BE2C (cell line): ENCODE results near the gene SMIM35.

ENCODE experiments used
- DNase-seq: peaks from one replicate; pipeline ENCODE4 v3.0.0-alpha.2; 2020
- H3K27me3 ChIP-seq: fragments of 250-450 bp; sonication (Bioruptor Pico); 2 replicates; pipeline ENCODE4 v1.5.1; 2020; ENCODE audit warnings: mild to moderate bottlenecking
- H3K36me3 ChIP-seq: fragments of 250-450 bp; sonication (Bioruptor Pico); 2 replicates; pipeline ENCODE4 v1.5.1; 2020; ENCODE audit warnings: mild to moderate bottlenecking
- H3K4me1 ChIP-seq: fragments of 250-450 bp; sonication (Bioruptor Pico); 2 replicates; pipeline ENCODE4 v1.5.1; 2020
- H3K4me3 ChIP-seq: 2 replicates; pipeline ENCODE4 v1.5.1; 2011; ENCODE audit warnings: low read depth, low read length
- H3K9me3 ChIP-seq: fragments of 250-450 bp; sonication (Bioruptor Pico); 2 replicates; pipeline ENCODE4 v1.5.1; 2020
- TF ChIP-seq, protein P1 (sequence below): IDR thresholded peaks from 2 replicates; pipeline ENCODE4 v1.5.1; 2012; ENCODE audit warnings: mild to moderate bottlenecking, low read depth, low read length

The SMIM35 gene

DNA sequence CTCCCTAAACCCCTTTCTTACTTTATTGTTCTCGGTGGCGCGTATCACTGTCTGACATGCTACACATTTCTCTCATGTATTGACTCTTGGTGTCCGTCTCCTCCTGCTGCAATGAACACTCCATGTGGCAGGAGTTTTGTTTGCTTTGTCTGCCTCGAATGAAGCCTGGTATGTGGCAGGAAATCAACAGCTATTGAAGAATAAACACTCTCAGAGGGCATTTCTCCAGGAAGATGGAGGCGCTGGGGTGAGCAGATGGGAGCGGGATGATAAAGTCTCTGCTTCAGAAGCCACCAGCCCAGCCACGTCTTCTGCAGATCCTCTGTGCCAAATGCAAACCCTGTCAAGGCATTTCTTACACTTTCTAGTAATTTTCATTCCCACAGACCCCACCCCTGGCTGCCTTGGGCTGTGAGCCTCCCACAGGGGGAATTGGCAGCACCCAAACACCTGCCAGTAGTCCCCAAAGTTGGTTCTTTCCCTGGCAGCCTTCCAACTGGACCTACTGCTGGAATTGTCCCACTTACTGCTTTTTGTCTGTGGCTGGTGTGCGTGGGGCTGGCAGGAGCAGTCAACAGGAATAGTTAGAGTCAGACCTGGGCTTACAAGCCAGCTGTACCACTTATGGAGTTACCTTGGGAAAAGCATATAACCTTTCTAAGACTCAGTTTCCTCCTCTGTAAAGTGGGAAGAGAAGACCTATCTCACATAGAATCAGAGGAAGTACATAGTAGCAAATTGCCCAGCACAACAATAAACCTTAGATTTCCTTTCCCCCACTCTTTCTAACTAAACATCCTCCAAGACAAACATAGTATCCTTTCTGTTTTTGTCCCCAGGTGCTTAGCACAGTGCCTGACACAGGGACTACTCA is 113.9 kb downstream of the SMIM35 start:
- TF ChIP-seq, protein P1, sequence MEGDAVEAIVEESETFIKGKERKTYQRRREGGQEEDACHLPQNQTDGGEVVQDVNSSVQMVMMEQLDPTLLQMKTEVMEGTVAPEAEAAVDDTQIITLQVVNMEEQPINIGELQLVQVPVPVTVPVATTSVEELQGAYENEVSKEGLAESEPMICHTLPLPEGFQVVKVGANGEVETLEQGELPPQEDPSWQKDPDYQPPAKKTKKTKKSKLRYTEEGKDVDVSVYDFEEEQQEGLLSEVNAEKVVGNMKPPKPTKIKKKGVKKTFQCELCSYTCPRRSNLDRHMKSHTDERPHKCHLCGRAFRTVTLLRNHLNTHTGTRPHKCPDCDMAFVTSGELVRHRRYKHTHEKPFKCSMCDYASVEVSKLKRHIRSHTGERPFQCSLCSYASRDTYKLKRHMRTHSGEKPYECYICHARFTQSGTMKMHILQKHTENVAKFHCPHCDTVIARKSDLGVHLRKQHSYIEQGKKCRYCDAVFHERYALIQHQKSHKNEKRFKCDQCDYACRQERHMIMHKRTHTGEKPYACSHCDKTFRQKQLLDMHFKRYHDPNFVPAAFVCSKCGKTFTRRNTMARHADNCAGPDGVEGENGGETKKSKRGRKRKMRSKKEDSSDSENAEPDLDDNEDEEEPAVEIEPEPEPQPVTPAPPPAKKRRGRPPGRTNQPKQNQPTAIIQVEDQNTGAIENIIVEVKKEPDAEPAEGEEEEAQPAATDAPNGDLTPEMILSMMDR = no peak
- no peak for DNase-seq
- H3K36me3 ChIP-seq = no peaks in the 10 kb centered on the region
- peaks cover 6% of the 10 kb centered on the region for H3K27me3 ChIP-seq
- no peak overlapping the region for H3K4me3 ChIP-seq
- no peaks in the 10 kb centered on the region for H3K9me3 ChIP-seq
- no peaks in the 10 kb centered on the region for H3K4me1 ChIP-seq

DNA sequence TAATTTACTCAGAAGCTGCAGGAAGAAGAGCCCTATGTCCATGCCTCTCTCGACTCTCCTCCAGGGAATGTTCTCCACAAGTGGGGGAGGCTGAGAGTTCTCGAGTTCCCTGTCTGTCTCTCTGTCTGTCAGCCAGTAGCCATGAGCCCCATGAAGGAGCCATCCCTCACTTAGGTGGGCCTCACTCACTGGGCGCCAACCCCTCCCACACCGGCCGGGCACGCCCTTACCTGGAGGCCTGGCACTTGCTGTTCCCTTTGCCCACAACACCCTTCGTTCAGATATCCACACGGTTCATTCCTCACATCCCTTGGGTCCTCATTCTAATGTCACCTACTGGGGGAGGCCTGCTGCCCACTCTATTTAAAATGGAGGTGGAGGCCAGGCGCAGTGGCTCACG is 114.7 kb downstream of the SMIM35 start:
- TF ChIP-seq, protein P1 = no peak
- no peaks in the 10 kb centered on the region for H3K36me3 ChIP-seq
- H3K9me3 ChIP-seq = no peaks in the 10 kb centered on the region
- no peaks in the 10 kb centered on the region for H3K4me1 ChIP-seq
- no peak for DNase-seq
- no peak overlapping the region for H3K4me3 ChIP-seq
- peaks cover 6% of the 10 kb centered on the region for H3K27me3 ChIP-seq

DNA sequence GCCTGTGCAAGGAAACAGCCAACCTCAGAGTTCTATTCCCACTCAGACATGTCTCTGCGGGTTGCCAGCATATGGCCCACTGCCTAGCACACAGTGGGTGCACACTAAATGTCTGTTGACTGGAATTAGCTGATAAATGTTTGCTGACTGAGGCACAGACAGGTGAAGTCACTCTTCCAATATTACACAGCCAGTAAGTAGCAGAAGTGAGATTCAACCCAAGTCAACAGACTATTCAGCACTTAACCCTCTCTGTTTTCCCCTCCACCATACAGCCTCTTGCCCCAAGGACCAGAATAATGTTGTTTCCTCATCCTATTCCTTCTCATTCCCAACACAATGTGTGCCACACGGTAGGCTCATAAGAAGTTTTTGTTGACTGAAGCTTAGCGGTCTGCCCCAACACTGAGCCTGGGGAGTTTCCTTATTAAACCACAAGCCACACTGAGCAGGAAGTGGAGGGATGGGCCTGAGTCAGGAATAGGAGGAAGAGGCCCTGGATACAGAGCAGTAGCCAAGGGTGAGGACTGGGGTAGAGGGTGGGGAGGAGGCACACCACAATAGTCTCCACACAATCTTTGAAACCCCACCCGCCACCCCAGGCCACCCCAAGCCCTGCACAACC is 116.3 kb downstream of the SMIM35 start:
- DNase-seq = no peak
- no peaks in the 10 kb centered on the region for H3K9me3 ChIP-seq
- peaks cover 6% of the 10 kb centered on the region for H3K27me3 ChIP-seq
- H3K36me3 ChIP-seq = no peaks in the 10 kb centered on the region
- H3K4me1 ChIP-seq = no peaks in the 10 kb centered on the region
- TF ChIP-seq, protein P1 = no peak
- no peak overlapping the region for H3K4me3 ChIP-seq

DNA sequence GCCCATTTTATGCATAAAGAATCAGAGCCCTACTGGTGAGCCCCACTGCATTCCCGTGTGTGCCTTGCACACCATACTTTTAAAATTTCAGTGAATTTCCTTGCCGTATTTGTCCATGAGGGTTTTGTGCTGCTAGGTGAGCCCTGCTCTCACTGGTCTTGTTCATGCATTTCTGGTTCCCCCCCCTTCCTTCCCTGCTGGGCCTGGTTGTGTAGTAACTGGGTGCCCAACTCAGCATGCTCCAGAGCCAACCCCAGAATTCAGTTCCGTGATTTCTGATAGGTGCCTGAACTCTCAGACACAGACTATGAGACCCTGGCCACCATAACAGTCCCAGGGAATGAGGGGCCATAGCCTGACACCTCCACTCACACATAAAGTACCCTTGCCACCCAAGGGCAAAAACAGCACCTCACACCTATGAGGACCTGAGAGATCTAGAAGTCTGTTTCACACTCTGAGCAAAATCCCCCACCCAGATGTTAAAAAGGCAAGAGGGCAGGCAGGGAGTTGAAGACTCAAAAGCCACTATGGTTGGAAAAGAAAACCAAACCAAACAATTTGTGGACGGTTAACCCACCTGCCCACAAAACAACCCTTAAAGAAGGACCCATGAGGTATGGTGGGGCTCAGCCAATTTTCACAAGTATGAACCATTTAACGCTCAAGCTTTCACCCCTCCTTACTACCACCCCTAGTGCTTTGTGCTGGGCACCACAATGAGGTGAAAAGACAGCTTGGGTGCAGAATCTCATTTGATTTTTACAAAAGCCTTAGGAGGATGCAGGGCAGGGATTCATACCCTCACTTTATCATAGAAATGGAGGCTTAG is 117.4 kb downstream of the SMIM35 start:
- DNase-seq = no peak
- TF ChIP-seq, protein P1 = no peak
- Histone ChIP-seq H3K4me3 (no peak overlapping the region), H3K4me1 (no peaks in the 10 kb centered on the region), H3K36me3 (no peaks in the 10 kb centered on the region), H3K9me3 (no peaks in the 10 kb centered on the region), H3K27me3 (peaks cover 6% of the 10 kb centered on the region)

DNA sequence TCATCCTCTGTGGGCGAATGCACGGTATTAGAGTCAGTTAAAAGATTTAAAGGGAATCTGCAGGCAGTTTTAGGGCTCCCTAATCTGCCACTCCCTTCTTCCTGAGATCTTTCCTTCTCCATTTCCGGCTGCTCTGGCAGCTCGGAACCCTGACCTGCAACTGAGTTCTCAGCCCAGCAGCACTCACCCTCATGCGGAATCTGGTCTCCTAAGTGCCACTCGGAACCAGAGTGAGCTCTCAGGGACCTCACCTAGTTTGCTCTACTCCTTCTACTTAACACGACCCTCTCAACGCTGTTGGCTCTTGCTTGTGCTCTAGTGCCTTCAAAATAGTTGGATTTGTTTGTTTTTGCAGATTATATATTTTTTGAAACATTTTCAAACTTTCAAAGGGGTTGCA is 119.9 kb downstream of the SMIM35 start:
- Histone ChIP-seq H3K27me3 (peaks cover 6% of the 10 kb centered on the region), H3K4me1 (no peaks in the 10 kb centered on the region), H3K4me3 (no peak overlapping the region), H3K9me3 (no peaks in the 10 kb centered on the region), H3K36me3 (no peaks in the 10 kb centered on the region)
- no peak for DNase-seq
- TF ChIP-seq, protein P1 = no peak
